Progenitor cell of endocrine pancreas (in vitro differentiated cells): ENCODE results near the gene PARD3. TPM values are rescaled to one million over a fixed set of nuclear protein-coding genes. Genes with fewer than 3 reads are reported as not detected.
A peak's percentile ranks its signal among the peaks of the same experiment; 100 is the strongest.

Source experiments
- DNase-seq: peaks from one replicate; pipeline ENCODE4 v3.0.0; 2021; ENCODE audit warnings: low spot score; ENCODE audit not compliant: unreplicated experiment
- H3K27ac Mint-ChIP-seq: 2 replicates; pipeline ENCODE4 v1.8.0; 2021; ENCODE audit warnings: mild to moderate bottlenecking, moderate library complexity, mixed read lengths
- H3K27me3 Mint-ChIP-seq: 2 replicates; pipeline ENCODE4 v1.8.0; 2021; ENCODE audit warnings: mixed read lengths
- H3K36me3 Mint-ChIP-seq: 2 replicates; pipeline ENCODE4 v1.8.0; 2022; ENCODE audit warnings: mixed read lengths; ENCODE audit not compliant: insufficient read depth
- H3K4me1 Mint-ChIP-seq: 2 replicates; pipeline ENCODE4 v1.8.0; 2021; ENCODE audit warnings: low read depth, mixed read lengths
- H3K4me3 Mint-ChIP-seq: 2 replicates; pipeline ENCODE4 v1.8.0; 2021; ENCODE audit warnings: low read depth, mild to moderate bottlenecking, moderate library complexity, mixed read lengths
- H3K9me3 Mint-ChIP-seq: 2 replicates; pipeline ENCODE4 v1.8.0; 2021; ENCODE audit warnings: low read depth, mixed read lengths
- CTCF ChIP-seq: fragments of 200-600 bp; sonication (generic); IDR thresholded peaks from one replicate; pipeline ENCODE4 v1.5.0; 2021; ENCODE audit warnings: antibody characterized with exemption, mild to moderate bottlenecking; ENCODE audit not compliant: unreplicated experiment
- total RNA-seq: library from RNA; stranded (reverse); gene quantifications from 2 replicates; pipeline ENCODE4 v1.2.1, GENCODE V29; 2021

PARD3 gene
- total RNA-seq, 1 donor from 2014 or later: 85.3 TPM

DNA sequence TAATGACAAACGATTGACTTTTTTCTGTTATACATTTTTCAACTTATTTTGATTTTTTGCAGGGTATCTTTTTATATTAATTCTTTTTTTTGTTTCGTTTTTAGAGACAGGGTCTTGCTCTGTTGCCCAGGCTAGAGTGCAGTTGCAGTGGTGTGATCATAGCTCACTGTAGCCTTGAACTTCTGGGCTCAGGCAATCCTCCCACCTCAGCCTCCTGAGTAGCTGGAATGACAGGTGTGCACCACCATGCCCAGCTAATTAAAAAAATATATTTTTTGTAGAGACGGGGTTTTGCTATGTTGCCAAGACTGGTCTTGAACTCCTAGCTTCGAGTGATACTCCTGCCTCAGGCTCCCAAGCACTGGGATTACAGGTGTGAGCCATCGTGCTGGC lies 601.3 kb downstream of the PARD3 start:
- no peak for DNase-seq
- Mint-ChIP-seq H3K36me3 (peaks cover 8% of the 10 kb centered on the region), H3K27me3 (peaks cover 2% of the 10 kb centered on the region), H3K9me3 (no peaks in the 10 kb centered on the region), H3K4me3 (no peak overlapping the region), H3K27ac (no peak overlapping the region), H3K4me1 (peaks cover 51% of the 10 kb centered on the region)
- TF ChIP-seq CTCF: no peak

DNA sequence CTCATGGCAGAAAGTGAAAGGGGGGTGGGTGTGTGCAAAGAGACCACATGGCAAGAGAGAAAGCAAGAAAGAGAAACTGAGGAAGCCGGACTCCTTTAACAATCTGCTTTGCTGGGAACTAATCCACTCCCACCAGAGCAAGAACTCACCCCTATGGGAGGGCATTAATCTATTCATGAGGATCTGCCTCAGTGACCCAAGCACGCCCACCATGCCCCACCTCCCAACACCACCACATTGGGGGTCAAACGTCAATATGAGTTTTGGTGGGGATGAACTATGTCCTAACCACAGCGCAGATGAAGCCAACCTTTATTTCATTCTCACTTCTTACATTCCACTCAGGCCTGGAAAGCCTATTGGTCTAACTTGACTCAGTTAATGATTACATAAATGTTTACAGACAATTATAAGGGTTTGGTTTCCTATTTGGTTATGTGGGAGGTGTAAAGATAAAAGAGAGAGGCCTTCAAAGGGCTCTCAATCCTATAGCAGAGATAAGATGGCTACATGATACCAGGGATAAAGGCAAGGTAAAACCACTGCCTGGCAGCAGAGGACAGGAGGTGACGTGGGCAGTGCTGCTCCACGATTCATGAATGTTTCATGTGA lies 601.8 kb downstream of the PARD3 start:
- no peaks in the 10 kb centered on the region for H3K9me3 Mint-ChIP-seq
- peaks cover 52% of the 10 kb centered on the region for H3K4me1 Mint-ChIP-seq
- no peak overlapping the region for H3K27ac Mint-ChIP-seq

DNA sequence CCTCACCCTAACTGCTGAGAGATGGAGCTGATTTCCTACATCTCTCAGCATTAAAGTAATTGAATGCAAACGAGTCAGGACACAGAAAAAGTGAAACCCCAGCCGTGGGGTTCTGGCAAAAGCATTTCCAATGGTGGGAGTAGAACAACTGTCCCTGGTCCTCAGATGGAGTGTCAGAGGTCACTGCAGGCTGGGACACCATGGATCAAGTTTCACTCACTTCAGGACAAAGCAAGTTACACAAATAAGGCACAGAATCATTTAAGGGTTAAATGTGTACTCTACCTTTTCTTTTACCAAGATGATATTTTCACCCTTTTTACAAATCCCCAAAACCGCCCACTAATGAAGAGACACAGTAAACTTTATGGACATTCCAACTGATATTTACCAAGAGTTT lies 607.8 kb downstream of the PARD3 start:
- no peak for DNase-seq
- Mint-ChIP-seq H3K4me3 (no peak overlapping the region), H3K27me3 (peaks cover 2% of the 10 kb centered on the region), H3K36me3 (peaks cover 6% of the 10 kb centered on the region), H3K27ac (peak overlapping the region; percentile 55), H3K9me3 (no peaks in the 10 kb centered on the region), H3K4me1 (peaks cover 59% of the 10 kb centered on the region)
- no peak for TF ChIP-seq CTCF

More for the DNA sequence above, 601.8 kb downstream of the PARD3 start:
- H3K36me3 Mint-ChIP-seq: peaks cover 8% of the 10 kb centered on the region
- TF ChIP-seq CTCF: no peak
- no peak for DNase-seq
- no peak overlapping the region for H3K4me3 Mint-ChIP-seq
- peaks cover 2% of the 10 kb centered on the region for H3K27me3 Mint-ChIP-seq

DNA sequence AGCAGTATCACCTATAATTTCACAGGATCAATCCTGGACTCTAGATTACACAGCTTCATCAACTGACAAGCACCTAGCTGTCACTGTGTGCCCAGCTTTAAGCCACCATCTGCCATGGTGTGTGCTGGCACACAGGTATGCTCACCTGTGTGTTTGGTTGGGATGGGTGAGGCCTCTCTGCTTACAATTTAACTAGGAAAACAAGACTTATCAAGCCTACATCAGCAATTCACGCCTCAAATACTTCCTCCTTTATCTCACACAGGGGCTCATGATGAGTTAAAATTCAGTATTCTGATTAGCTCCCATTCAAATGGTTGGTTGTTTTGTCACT lies 608.2 kb downstream of the PARD3 start:
- Mint-ChIP-seq H3K27ac (no peak overlapping the region), H3K27me3 (peaks cover under 1% of the 10 kb centered on the region), H3K4me3 (no peak overlapping the region), H3K4me1 (peaks cover 55% of the 10 kb centered on the region), H3K36me3 (peaks cover 4% of the 10 kb centered on the region), H3K9me3 (no peaks in the 10 kb centered on the region)
- TF ChIP-seq CTCF: no peak
- no peak for DNase-seq

- peaks cover 2% of the 10 kb centered on the region for H3K36me3 Mint-ChIP-seq
- no peaks in the 10 kb centered on the region for H3K9me3 Mint-ChIP-seq
- TF ChIP-seq CTCF: no peak
- no peak for DNase-seq
- peaks cover 53% of the 10 kb centered on the region for H3K4me1 Mint-ChIP-seq
- no peak overlapping the region for H3K4me3 Mint-ChIP-seq
- H3K27me3 Mint-ChIP-seq: no peaks in the 10 kb centered on the region
- peak overlapping the region; percentile 51 for H3K27ac Mint-ChIP-seq
Observed at GRCh38 chr10:34206078-34206934, 608.8 kb downstream of the PARD3 start.
